Measurements from ENCODE around the gene GRID2.

GRID2 gene

DNA sequence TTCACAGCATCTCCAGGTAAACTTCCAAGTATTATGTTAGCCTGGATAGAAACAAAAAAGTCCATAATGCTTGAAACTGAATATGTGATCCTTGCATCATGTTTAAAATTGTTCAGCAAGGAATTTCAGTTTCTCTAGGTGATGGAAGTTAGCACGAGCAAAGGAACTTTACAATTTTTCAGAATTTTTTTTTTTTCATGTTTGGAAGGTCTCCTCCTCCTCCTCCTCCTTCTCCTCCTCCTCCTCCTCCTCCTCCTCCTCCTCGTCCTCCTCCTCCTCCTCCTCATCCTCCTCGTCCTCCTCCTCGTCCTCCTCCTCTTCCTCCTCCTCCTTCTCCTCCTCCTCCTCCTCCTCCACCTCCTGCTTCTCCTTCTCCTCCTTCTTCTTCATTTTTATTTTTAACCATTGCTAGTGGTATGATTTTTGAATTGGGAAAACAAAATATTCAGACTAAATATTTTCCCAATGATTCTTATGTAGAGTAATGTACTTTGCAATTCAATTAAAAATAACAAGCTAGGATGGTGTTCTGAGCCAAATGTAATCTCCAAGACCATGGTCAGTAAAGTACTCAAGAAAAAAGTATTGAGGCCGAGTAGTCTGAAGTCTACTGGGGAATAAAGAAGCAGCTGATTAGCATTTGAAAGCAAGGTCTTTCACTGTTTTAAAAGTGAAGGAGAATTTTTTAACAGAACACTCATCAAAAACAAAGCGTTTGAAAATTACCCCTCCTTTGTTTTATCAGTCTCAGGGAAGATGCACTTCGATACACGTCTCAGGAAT lies 1103.9 kb downstream of the GRID2 start:
- no peak for DNase-seq (ENCODE audit: low spot score)

DNA sequence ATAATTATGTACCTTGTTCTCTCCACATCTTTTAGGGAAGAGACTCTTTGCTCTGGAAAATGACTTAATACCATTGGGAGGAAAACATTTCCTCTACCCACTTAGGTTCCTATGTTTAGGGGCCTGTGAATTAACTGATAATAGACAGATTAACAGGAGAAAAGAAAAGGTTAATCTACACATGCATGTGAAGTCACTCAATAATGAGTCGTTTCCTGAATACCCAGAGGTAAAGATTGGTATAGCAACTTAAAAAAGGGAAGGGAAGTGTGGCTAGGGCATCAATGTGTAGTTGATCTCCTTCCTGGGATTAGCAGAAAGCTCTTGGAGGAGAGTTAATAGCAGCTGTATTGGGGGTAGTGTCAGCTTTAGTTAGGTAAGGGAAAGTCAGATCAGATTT lies 1105.3 kb downstream of the GRID2 start:
- DNase-seq (ENCODE audit: low spot score) = no peak

DNA sequence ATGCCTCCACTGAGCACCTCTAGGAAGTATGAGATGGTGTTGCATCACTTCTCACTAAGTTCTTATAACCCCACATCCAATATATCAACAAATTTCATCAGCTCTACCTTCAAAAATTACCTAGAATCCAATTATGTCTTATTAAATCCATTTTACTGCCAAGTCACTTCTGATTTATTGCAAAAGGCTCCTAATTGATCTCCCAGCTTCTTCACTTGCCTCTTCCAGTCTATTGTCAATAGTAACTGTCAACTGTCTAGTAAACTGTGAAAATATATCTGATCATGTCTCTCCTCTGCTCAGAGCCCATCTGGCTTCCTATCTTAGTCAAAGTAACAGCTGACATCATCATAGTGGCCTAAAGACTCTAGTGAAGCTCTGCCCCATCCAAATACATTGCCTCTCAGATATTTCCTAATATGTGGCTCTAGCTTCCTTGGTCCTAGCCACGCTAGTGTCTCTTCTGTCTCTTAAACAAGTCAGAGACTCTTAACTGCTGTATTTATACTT lies 1110.3 kb downstream of the GRID2 start:
- no peak for DNase-seq (ENCODE audit: low spot score)

DNA sequence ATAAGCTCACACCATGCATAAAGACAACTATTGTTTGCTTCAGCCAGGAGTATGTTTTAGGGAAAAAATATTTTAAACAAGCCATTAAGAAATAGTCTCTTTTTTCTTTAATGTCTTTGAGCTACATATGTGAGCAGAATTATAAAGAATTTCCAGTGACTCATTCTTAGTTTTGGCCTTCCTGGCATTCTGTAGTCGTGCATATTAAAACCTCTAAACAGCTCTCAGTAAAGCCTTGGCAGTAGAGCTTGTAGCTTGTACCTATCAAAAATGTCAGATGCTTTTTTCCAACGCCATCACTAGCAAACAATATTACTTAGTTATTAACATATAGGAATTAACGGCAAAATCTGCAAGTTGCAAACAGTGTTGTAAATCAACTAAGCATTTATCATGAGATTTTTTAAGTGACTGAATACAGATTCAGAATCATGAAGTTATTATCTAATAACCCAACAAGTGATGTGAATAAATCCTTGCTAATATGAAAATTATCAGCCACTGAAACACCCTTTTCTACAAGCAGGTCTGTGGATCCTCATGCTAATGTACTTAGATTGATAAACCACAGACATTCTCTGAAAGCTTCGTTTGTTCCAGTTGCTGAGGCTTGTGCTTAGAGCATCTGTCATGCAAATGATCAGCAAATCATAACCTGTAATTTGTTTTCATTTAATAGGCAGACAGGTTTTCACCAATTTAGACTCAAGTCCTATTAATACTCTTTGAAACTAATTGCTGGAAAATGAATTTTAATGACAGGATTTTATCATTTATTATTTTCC lies 1112.8 kb downstream of the GRID2 start:
- no peak for DNase-seq (ENCODE audit: low spot score)

DNA sequence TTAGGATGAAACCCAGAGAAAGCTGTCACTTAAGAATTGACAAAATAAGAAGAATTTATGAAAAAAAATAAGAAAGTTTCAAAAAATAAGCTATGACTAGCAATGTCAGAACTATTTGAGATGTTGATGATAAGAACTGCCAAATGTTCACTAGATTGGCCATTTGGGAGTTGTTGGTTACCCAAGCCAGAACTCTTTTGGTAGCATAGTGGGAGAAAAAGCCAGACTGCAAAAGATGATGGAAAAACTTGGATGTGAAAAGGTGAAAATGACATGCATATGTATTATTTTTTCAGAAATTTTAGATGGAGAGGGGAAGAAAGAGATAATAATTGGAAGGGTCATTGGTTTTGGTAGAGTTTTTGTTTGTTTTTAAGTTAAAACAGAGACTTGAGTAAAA lies 1127.6 kb downstream of the GRID2 start:
- DNase-seq (ENCODE audit: low spot score) = no peak

DNA sequence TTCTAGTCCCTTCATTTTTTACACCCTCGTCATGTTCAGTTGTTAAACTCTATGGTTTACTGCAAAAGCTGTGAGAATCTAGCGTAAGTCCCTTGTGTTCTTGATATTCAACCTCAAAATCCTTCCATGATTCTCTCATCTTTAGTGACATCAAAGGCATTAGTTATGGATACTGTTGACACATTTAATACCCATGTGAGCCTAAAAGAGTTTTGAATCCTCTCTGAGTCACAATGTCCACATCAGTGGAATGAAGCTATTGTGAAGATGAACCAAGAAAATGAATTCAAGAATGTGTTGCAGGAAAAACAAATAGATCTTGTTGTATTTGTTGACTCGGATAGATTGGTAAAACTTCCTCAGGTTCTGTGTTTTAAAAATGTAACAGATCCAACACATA lies 1130.1 kb downstream of the GRID2 start:
- DNase-seq (ENCODE audit: low spot score) = no peak

DNA sequence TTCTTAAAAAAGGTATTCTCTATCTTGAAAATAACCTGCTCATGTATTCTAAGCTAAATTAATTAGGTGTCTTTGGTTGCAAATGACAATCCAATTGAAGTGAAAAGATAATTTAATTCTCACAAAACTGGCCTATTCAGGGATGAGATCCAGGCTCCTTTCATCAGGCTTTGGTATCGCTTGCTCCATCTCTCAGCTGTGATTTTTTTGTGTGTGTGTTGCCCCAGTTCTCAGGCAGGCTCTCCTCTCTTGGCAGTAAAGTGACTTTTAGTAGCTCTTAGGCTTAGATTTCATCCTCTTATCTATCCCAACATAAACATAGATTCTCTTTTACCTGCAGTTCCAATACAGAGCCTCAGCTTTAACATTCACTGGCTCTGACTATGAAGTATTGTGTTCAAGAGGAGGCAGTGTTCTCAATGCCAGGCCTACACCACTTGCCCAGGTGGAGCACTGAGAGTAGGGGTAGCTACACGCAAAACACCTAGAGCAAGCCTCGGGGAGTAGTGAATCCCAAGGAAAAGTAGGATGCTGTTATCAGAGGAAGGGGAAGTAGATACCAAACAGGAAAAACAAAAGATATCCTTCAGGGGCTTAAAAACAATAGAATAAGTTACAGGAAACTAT lies 1132.3 kb downstream of the GRID2 start:
- no peak for DNase-seq (ENCODE audit: low spot score)

DNA sequence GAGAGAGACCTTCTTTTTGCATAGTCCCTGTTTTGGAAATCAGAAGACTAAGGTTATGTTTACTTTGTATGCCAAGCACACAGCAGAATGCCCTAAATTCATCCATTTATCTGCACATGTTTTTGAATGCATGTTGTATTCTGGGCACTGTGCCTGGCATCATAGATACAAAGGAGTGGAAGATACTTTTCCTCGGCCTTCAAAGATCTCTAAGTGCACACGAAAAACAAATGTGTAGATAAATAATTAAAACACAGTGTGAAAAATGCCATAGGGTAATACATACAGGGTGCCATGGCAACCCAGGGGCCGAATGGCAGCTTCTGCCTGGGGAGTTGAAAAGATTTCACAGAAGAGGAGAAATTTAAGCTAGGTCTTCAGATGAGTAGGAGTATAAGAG lies 1134.2 kb downstream of the GRID2 start:
- DNase-seq (ENCODE audit: low spot score) = no peak

DNA sequence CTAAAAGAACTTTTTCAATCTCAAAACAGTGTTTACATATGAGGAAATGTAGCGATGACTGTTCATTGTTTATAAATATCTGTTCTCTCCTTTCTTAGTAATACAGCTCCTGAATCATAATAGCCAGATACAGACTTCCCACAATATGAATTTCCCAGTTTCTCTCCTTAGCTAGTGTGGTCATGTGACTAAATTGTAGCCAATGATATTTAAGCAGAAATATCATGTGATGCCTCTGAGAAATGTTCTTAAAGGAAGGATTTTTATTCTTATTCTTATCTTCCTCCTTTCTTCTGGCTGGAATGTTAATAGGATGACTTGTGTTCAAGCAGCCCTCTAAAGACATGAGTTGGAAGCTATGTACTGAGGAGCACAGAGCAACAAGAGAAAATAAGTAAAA lies 1141.1 kb downstream of the GRID2 start:
- DNase-seq (ENCODE audit: low spot score) = no peak

DNA sequence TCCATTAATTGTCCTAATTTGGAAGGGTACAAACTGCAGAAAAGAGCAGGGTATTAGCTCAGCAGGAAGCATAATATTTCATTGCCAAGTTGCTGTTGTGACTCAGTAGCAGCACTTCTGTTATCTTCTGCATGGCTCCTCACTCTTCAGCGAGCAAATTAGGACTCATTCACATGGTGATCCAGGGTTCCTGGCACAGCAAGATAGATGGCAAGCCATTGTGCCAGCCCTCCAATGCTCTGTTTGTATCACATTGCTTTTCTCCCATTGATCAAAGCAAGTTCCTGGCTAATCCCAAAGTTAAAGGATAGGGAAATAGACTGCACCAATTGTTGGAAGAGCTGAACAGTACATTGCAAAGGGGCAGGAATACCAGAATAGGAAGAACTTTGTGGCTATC lies 1142.3 kb downstream of the GRID2 start:
- DNase-seq (ENCODE audit: low spot score) = no peak

DNA sequence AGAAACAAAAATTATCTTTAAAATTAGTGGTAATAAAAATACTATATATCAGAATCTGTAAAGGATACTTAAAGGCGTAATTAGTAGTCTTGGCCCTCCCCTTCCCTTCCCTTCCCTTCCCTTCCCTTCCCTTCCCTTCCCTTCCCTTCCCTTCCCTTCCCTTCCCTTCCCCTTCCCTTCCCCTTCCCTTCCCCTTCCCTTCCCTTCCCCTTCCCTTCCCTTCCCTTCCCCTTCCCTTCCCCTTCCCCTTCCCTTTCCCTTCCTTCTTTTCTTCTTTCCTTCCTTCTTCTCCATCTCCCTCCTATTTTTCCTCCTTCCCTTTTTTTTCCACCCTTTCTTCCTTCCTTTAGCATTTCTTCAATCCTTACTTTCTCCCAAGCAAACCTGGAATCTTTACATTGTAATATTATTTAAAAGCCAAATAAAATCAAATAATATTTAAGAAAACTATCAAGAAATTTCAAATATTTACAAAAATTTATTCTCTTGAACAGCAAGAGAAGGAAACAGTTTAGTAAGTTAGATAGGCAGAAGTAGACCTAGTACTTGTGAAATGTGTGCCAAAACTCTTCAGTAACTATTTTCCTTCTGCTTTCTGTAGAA lies 1145.0 kb downstream of the GRID2 start:
- DNase-seq (ENCODE audit: low spot score) = no peak

DNA sequence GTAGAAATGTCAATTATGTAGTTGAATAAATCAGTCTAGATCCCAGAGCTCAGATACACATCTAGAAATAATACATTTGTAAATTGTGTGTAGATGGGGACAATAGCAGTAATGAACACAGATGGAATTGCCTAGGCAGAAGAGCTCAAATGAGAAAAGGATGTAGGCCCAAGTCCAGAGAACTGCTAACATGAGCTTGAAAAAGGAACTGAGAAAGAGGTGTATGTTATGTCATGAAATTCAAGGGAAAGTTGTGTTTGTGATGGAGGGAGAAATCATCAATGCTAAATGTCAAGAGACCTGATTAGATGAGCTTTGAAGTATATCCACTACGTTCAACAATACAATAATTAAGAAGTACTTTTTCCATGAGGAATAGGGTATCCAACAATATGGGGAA lies 1148.2 kb downstream of the GRID2 start:
- DNase-seq (ENCODE audit: low spot score) = no peak

DNA sequence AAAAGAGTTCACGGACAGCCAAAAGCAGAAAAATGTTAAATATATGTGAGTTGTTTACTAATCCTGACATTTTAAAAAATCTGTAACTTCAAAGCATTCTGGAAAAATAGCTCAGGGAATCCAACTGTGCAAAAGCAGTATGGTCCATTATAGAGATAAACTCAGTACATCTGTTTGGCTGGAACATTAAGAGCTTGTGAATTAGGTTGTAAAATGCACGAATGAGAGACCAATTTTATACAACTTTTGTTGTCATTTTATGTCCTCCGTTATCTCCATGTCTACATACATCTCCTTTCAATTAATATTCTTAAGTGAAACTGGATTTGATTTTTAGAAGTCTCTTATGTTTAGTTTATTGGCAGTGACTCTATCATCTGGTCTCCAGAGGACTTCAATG lies 1157.8 kb downstream of the GRID2 start:
- no peak for DNase-seq (ENCODE audit: low spot score)

DNA sequence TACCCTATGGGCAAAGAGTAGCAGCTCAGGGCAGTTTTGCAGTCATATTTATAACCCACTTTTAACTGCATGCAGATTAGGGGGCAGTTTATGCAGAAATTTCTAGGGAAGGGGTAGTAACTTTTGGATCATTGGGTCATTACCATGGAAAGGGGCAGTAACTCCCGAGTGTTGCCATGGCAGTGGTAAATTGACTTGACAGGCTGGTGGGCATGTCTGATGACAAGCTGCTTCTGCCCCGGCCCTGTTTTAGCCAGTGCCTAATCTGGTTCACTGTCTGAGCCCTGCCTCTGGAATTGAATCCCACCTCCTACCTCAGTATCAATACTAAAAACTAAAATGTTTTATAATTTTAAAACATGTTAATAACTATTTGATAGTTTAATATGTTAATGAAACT lies 1162.7 kb downstream of the GRID2 start:
- DNase-seq (ENCODE audit: low spot score) = no peak

DNA sequence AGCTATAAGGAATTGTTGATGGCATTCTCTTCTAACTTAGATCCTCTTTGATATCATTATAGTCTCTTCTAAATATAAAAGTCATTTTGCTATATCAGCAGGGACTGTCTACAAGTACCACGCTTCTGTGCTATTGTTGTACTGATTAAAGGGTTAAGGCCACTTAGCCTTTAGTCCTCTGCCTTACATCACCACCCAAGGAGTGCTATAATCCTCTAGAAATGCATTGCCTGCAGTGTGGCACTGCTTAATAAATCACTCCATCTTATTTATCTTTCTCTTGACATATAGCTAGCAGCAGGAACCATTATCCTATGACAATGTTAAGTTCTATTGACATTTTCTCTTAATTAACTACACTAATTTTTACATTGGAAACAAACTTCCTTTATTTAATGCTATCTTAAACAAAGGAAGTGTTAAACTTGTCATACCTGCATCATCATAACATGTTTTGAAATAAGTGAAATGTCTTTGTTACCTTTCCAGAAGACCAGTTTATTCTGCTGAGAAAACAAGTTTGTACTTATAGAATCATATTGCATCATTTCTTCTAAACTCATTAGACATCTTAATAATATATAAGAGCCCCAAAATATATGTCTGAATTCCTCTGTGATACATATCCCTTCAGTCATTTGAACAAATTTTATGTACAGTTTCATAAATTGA lies 1163.9 kb downstream of the GRID2 start:
- DNase-seq (ENCODE audit: low spot score) = no peak

DNA sequence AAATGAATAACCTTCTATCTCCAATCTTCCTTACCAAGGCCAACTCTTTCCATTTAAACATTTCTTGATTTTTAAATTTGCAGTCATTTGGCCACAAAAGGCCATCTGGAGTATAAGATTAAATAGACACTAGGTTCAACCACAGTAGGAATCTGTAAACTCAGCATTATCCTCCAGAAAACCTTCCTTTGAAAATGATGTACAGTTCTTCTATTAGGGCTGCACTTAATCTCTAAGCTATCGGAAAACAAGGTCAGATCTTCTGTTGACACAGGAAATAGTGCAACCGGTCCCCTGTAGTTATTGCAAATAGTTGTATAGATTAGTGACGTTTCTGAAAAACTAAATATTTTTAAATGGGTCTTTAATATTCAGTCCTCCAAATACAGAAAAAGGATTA lies 1165.8 kb downstream of the GRID2 start:
- DNase-seq (ENCODE audit: low spot score) = no peak

DNA sequence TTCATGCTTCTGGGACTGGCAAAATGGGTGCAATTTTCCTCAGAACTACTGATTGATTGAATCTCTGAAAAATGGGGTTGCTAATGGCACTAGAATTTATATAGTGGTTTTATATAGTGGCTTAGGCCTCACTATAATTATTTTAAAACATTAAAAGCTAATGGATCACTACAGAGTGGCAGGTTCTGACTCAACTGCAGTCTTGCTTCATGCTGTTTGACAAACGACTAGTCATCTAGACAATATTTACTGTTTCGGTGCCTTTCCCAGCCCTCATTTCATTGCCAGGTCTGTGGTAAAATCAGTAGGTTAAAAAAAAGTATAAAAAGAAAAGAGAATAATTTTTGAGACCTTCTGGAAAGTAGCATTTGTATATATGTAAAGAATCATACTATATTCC lies 1172.0 kb downstream of the GRID2 start:
- no peak for DNase-seq (ENCODE audit: low spot score)

DNA sequence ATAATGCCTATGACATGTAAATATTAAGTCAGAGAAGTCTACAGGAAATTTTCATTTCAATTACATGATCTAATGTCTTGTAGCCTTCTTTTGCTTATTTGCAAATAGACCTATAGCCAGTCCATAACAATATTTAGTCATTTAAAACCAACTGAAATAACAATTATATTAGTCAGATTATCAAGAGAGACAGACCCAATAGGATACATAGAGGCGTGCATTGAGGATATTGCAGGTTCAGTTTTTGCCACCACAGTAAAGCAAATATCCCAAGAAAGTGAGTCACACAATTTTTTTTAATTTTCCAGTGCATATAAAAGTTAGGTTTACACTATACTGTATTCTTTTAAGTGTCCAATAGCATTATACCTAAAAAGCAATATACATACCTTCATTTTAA lies 1175.0 kb downstream of the GRID2 start:
- no peak for DNase-seq (ENCODE audit: low spot score)

DNA sequence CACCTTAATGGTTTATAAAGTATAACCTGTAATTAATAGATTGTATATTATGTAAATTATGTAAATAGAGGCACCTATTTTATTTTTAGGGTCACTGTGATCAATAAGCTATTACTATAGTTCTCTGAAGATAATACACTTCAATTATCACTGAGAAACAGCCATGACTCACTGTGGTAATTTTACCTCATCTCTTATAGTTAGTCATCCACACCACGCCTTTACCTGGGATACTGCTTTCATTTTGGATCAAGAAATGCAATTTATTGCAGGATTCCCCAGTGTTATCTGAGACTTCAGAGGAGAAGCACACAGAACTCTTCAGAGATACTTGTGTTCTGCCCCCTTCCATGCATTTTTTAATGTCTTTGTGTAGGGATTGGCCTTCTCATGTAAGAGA lies 1176.7 kb downstream of the GRID2 start:
- no peak for DNase-seq (ENCODE audit: low spot score)

DNA sequence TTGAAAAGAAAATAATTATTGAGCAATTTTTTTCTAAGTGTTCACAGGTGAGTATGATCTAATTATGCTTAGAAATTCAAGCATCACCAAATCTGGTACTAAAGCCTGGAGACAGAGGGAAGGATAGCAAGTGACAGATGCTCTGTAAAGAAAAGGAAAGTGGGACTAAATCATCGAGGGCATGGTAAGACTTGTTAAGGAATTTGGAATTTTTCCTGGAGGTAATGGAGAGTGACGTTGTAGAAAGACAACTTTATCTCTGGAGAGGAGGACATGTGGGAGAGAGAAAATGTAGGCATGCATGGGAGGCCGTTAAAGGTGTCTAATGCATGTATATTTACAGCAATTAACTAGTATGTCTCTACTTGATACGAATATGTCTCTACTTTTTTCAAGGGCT lies 1191.6 kb downstream of the GRID2 start:
- DNase-seq (ENCODE audit: low spot score) = no peak

DNA sequence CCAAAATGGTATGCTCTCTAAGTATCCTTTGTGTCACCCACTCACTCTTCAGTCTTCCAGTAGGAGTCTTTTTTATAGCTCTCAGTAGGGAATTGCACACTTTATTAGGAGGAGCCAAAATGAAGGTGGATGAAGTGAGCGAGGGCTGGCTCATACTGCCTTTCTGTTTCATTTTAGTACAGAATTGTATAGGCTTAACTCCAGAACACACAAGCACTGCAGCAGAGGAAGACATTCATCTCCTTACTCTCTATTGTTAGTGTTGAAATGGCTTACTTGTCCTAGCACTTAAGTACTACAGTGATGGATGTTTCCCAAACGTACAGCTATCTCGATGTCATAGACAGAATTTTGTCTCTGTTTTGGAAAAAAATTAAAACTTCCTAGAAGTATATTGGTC lies 1197.5 kb downstream of the GRID2 start:
- DNase-seq (ENCODE audit: low spot score) = no peak

DNA sequence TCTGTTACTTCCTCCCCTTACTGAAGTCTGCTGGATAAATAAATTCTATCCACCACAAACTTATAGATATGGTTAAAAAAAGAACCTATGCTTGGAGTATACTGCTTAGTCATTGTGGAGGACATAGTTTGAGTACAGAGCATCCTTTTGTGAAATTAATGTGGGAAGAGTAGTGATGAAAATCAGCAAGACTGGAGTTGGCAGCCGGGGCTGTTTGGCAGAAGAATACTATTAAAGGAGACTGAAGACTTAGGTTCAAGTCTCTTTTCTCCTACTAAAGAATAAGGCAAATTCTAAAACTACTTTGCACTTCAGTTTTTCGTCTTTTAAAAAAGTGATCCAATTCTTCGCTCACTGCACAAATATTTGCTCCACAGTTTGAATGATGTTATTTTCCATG lies 1198.2 kb downstream of the GRID2 start:
- no peak for DNase-seq (ENCODE audit: low spot score)
